IMR-90 (cell line): ENCODE results near the gene GLE1. TPM values are rescaled to one million over a fixed set of nuclear protein-coding genes. Genes with fewer than 3 reads are reported as not detected.

ENCODE experiments used
- ATAC-seq: fragments of 200-7000 bp; cut with Tn5 transposase; 2 replicates; pipeline ENCODE4 v1.9.1; 2020; ENCODE audit warnings: low read depth, mild to moderate bottlenecking, moderate library complexity
- BruUV-seq: library from RNA; stranded (reverse); fragments of 400-500 nt; replicated peaks from 2 replicates; lab custom pipeline; 2021; lab: Mats Ljungman, UMichigan
- CTCF ChIA-PET: fragments of 300-600 bp; formaldehyde crosslinking; extraction: SDS; loops from one replicate; lab custom pipeline; 2021; ENCODE audit warnings: antibody characterized with exemption; lab: Yijun Ruan, JAX
- POLR2A ChIA-PET: fragments of 300-600 bp; sonication (Branson Sonifier 250); formaldehyde crosslinking; loops from one replicate; lab custom pipeline; 2022; ENCODE audit warnings: antibody characterized with exemption; ENCODE audit not compliant: unreplicated experiment; lab: Charles Lee
- DNase-seq: peaks from one replicate; pipeline ENCODE4 v3.0.0; 2013
- H2AFZ ChIP-seq: replicated peaks from 2 replicates; pipeline ENCODE3; 2013; ENCODE audit warnings: low read length, mild to moderate bottlenecking; ENCODE audit not compliant: poor library complexity
- H2AK5ac ChIP-seq: 2 replicates; pipeline ENCODE4 v1.6.1; 2013; ENCODE audit warnings: low read depth, low read length, inconsistent platforms
- H2AK9ac ChIP-seq: replicated peaks from 2 replicates; pipeline ENCODE3; 2013; ENCODE audit warnings: mild to moderate bottlenecking, low read depth, low read length, moderate library complexity; ENCODE audit not compliant: poor library complexity
- H2BK120ac ChIP-seq: 2 replicates; pipeline ENCODE4 v1.6.1; 2013; ENCODE audit warnings: low read depth, low read length, inconsistent platforms
- H2BK15ac ChIP-seq: 3 replicates; pipeline ENCODE4 v1.6.1; 2013; ENCODE audit warnings: low read depth, low read length, inconsistent platforms
- H2BK20ac ChIP-seq: 2 replicates; pipeline ENCODE4 v1.6.1; 2013; ENCODE audit warnings: low read depth, mild to moderate bottlenecking, inconsistent platforms, low read length, moderate library complexity
- H2BK5ac ChIP-seq: 2 replicates; pipeline ENCODE4 v1.6.1; 2013; ENCODE audit warnings: mild to moderate bottlenecking, low read depth, low read length, inconsistent platforms; ENCODE audit not compliant: poor library complexity, severe bottlenecking
- H3K14ac ChIP-seq: replicated peaks from 2 replicates; pipeline ENCODE4 v1.6.1; 2013; ENCODE audit warnings: low read depth, low read length, inconsistent platforms
- H3K18ac ChIP-seq: 2 replicates; pipeline ENCODE4 v1.6.1; 2013; ENCODE audit warnings: low read depth, low read length, control low read depth
- H3K23ac ChIP-seq: 2 replicates; pipeline ENCODE4 v1.6.1; 2013; ENCODE audit warnings: low read depth, low read length, inconsistent platforms
- H3K27ac ChIP-seq: 2 replicates; pipeline ENCODE4 v1.5.1; 2013; ENCODE audit warnings: mild to moderate bottlenecking, control low read depth, low read length; ENCODE audit not compliant: insufficient read depth
- H3K27me3 ChIP-seq: 2 replicates; pipeline ENCODE4 v1.6.1; 2013; ENCODE audit warnings: low read length; ENCODE audit not compliant: control insufficient read depth, insufficient read depth
- H3K36me3 ChIP-seq: 2 replicates; pipeline ENCODE4 v1.6.1; 2013; ENCODE audit warnings: low read length, mixed read lengths; ENCODE audit not compliant: control insufficient read depth, insufficient read depth
- H3K4ac ChIP-seq: 2 replicates; pipeline ENCODE4 v1.6.1; 2013; ENCODE audit warnings: low read depth, low read length, inconsistent platforms
- H3K4me1 ChIP-seq: 2 replicates; pipeline ENCODE4 v1.6.1; 2013; ENCODE audit warnings: low read length, mixed read lengths; ENCODE audit not compliant: control insufficient read depth, insufficient read depth
- H3K4me2 ChIP-seq: 2 replicates; pipeline ENCODE4 v1.6.1; 2013; ENCODE audit warnings: low read depth, mild to moderate bottlenecking, control low read depth, low read length, moderate library complexity
- H3K4me3 ChIP-seq: 2 replicates; pipeline ENCODE4 v1.5.1; 2013; ENCODE audit warnings: low read depth, mild to moderate bottlenecking, control low read depth, low read length, moderate library complexity; ENCODE audit not compliant: insufficient read depth
- H3K56ac ChIP-seq: 2 replicates; pipeline ENCODE4 v1.6.1; 2013; ENCODE audit warnings: low read length, inconsistent platforms; ENCODE audit not compliant: insufficient read depth; ENCODE audit errors: extremely low read depth
- H3K79me1 ChIP-seq, 2 experiments: 2 replicates each; pipeline ENCODE4 v1.6.1; 2013; ENCODE audit warnings: low read length in 2 of 2, inconsistent platforms in 1 of 2, low read depth in 1 of 2
- H3K9ac ChIP-seq: 2 replicates; pipeline ENCODE4 v1.6.1; 2013; ENCODE audit warnings: low read depth, low read length, control low read depth
- H3K9me1 ChIP-seq: 2 replicates; pipeline ENCODE4 v1.6.1; 2013; ENCODE audit warnings: low read length, inconsistent platforms; ENCODE audit not compliant: insufficient read depth
- H3K9me3 ChIP-seq: 2 replicates; pipeline ENCODE4 v1.6.1; 2013; ENCODE audit warnings: low read length; ENCODE audit not compliant: control insufficient read depth, insufficient read depth
- H4K20me1 ChIP-seq: 2 replicates; pipeline ENCODE4 v1.6.1; 2013; ENCODE audit warnings: low read length, inconsistent platforms; ENCODE audit not compliant: insufficient read depth
- H4K5ac ChIP-seq: 2 replicates; pipeline ENCODE4 v1.6.1; 2013; ENCODE audit warnings: mild to moderate bottlenecking, low read depth, low read length, control low read depth
- H4K8ac ChIP-seq, 2 experiments: 2 replicates each; pipeline ENCODE4 v1.6.1; 2013; ENCODE audit warnings: low read depth in 2 of 2, low read length in 2 of 2, control low read depth in 1 of 2, inconsistent platforms in 1 of 2
- H4K91ac ChIP-seq: 2 replicates; pipeline ENCODE4 v1.6.1; 2013; ENCODE audit warnings: low read depth, low read length, inconsistent platforms; ENCODE audit not compliant: insufficient read depth
- CEBPB ChIP-seq: IDR thresholded peaks from 2 replicates; pipeline ENCODE4 v1.6.1; 2012; ENCODE audit warnings: low read depth, low read length, improper control_type of control experiment
- CHD1 ChIP-seq: IDR thresholded peaks from 2 replicates; pipeline ENCODE4 v1.6.1; 2012; ENCODE audit warnings: low read depth, low read length, improper control_type of control experiment
- FOS ChIP-seq: fragments of 150-350 bp; IDR thresholded peaks from 2 replicates; pipeline ENCODE4 v1.6.1; 2016; ENCODE audit warnings: low read depth, low read length
- MAFK ChIP-seq: IDR thresholded peaks from 2 replicates; pipeline ENCODE4 v1.6.1; 2012; ENCODE audit warnings: low read depth, low read length, improper control_type of control experiment
- MAZ ChIP-seq: IDR thresholded peaks from 2 replicates; pipeline ENCODE4 v1.6.1; 2012; ENCODE audit warnings: low read depth, mild to moderate bottlenecking, low read length, improper control_type of control experiment, moderate library complexity, borderline replicate concordance
- MXI1 ChIP-seq: IDR thresholded peaks from 2 replicates; pipeline ENCODE4 v1.6.1; 2012; ENCODE audit warnings: low read depth, mild to moderate bottlenecking, low read length, moderate library complexity, borderline replicate concordance
- NFE2L2 ChIP-seq: fragments of 150-350 bp; IDR thresholded peaks from 2 replicates; pipeline ENCODE4 v1.6.1; 2016; ENCODE audit warnings: low read depth, mild to moderate bottlenecking, low read length
- POLR2A ChIP-seq: IDR thresholded peaks from 2 replicates; pipeline ENCODE4 v1.6.1; 2012; ENCODE audit warnings: mild to moderate bottlenecking, low read depth, low read length
- RAD21 ChIP-seq: IDR thresholded peaks from 2 replicates; pipeline ENCODE4 v1.6.1; 2012; ENCODE audit warnings: low read length, improper control_type of control experiment
- RFX5 ChIP-seq: IDR thresholded peaks from 2 replicates; pipeline ENCODE4 v1.8.0; 2012; ENCODE audit warnings: low read depth, mild to moderate bottlenecking, low read length, moderate library complexity
- SMC3 ChIP-seq: fragments of 150-350 bp; IDR thresholded peaks from 2 replicates; pipeline ENCODE4 v1.6.1; 2016; ENCODE audit warnings: low read depth, mild to moderate bottlenecking, antibody characterized with exemption, low read length, moderate library complexity
- WGBS, 2 experiments: methylation state at CpG; one replicate each; pipeline versions ENCODE4 v1.1.5 to v1.1.7; 2013; ENCODE audit warnings: missing lambda C conversion rate in 2 of 2; ENCODE audit not compliant: insufficient read length in 1 of 2; ENCODE audit errors: extremely low coverage in 2 of 2; 5-methylcytosine and 5-hydroxymethylcytosine counted together
- dilution Hi-C: fragments of 300-500 bp; cut with HindIII; formaldehyde crosslinking; loops from one replicate; pipeline ENCODE4 v1.14.3; 2018; ENCODE audit warnings: low sequenced_read_pairs; ENCODE audit not compliant: unreplicated experiment
- in situ Hi-C: fragments of 300-500 bp; cut with MboI; formaldehyde crosslinking; loops from 3 replicates; pipeline ENCODE4 v1.14.3; 2019; ENCODE audit warnings: low sequenced_read_pairs, inconsistent platforms, mixed read lengths
- intact Hi-C: fragments of 100-400 bp; cut with micrococcal nuclease; formaldehyde crosslinking; loops from 2 replicates; pipeline ENCODE4 v1.10.0; 2022
- polyA plus RNA-seq, 3 experiments: library from polyadenylated mRNA; depleted of rRNA; stranded (reverse); fragments of >200 nt; gene quantifications; 2 replicates each; pipeline ENCODE4 v1.2.3, GENCODE V29; 2012; ENCODE audit warnings: low replicate concordance in 1 of 3
- total RNA-seq: library from RNA; depleted of rRNA; stranded (reverse); fragments of >200 nt; gene quantifications from 2 replicates; pipeline ENCODE4 v1.2.3, GENCODE V29; 2012
- TF ChIP-seq, protein P1 (sequence below): fragments of 150-350 bp; IDR thresholded peaks from 2 replicates; pipeline ENCODE4 v1.6.1; 2016; ENCODE audit warnings: low read depth, mild to moderate bottlenecking, low read length, moderate library complexity, borderline replicate concordance
- TF ChIP-seq, protein P2 (sequence below): conservative IDR thresholded peaks from 2 replicates; pipeline ENCODE4 v1.5.1; 2012; ENCODE audit warnings: mild to moderate bottlenecking, low read depth, low read length, improper control_type of control experiment

Gene GLE1
- total and polyA plus RNA-seq, 2 of the 4 experiments (the other 2 are of a cell fraction), result 14.3 to 39.4 TPM

DNA sequence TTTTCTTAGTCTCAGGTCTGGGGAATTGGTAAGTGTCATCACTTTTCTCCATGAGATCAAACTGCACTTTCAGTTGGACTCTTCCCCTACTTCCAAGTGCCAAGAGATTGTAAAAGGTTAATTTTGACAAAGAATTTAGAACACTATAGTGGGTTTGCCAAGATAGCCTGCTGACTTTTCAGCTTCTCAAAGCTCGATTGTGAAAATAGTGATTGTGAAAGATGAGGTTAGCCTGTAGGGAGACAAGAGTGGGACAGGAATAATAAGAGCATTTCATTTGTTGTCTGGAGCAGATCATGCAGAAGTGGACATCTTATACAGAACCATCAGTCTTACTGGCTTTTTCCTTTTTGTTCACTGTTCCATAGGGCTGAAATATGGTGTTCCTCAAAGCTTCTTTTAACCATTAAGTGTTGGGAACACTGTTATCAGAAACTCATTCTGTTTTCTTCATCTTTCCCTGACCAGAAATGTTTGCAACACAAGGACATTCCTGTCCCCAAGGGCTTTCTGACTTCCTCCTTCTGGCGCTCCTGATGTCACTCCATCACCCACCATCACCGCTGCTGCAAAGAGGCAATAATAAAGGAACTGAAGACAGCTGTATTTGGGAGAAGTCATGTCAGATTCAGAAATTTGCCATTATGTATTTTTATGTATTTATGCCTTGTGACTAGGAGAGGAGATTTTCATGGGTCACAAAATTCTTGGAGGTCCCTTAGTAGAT, 36.3 kb downstream of the GLE1 start:
- no peak overlapping the region for H2AK5ac ChIP-seq
- H3K23ac ChIP-seq, result no peak overlapping the region
- H3K27ac ChIP-seq, result no peak overlapping the region
- H3K4me2 ChIP-seq, result no peak overlapping the region
- no TSS peak for BruUV-seq
- no peak overlapping the region for H3K4me3 ChIP-seq
- H3K18ac ChIP-seq, result no peak overlapping the region
- H4K20me1 ChIP-seq, result no peaks in the 10 kb centered on the region
- no peak for ATAC-seq
- no peak overlapping the region for H2BK20ac ChIP-seq
- H3K9me1 ChIP-seq, result peaks cover 3% of the 10 kb centered on the region; the same call in 1 of the 2 replicates
- H3K36me3 ChIP-seq, result peaks cover 38% of the 10 kb centered on the region
- intact Hi-C loops, result no loop called here
- no peaks in the 10 kb centered on the region for H3K79me1 ChIP-seq
- H3K14ac ChIP-seq, result no peak overlapping the region
- ChIA-PET POLR2A (no interaction called here), CTCF (interaction anchor here (1.0 kb wide), 1 partner anchor 9 kb away, joined by 4 read pairs; no protein-coding TSS in a partner anchor)
- no peak overlapping the region for H4K8ac ChIP-seq
- H3K56ac ChIP-seq, result no peak overlapping the region
- no peak overlapping the region for H3K4ac ChIP-seq
- H3K4me1 ChIP-seq, result no peaks in the 10 kb centered on the region
- H2BK15ac ChIP-seq, result no peak overlapping the region
- H3K9me3 ChIP-seq, result no peaks in the 10 kb centered on the region
- H3K27me3 ChIP-seq, result no peaks in the 10 kb centered on the region
- H3K9ac ChIP-seq, result no peak overlapping the region
- TF ChIP-seq MAZ (no peak), SMC3 (no peak), CEBPB (no peak), RFX5 (no peak), POLR2A (no peak), MXI1 (no peak), FOS (no peak), RAD21 (no peak), CHD1 (no peak), MAFK (no peak), NFE2L2 (no peak)
- TF ChIP-seq, protein P1, sequence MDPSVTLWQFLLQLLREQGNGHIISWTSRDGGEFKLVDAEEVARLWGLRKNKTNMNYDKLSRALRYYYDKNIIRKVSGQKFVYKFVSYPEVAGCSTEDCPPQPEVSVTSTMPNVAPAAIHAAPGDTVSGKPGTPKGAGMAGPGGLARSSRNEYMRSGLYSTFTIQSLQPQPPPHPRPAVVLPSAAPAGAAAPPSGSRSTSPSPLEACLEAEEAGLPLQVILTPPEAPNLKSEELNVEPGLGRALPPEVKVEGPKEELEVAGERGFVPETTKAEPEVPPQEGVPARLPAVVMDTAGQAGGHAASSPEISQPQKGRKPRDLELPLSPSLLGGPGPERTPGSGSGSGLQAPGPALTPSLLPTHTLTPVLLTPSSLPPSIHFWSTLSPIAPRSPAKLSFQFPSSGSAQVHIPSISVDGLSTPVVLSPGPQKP, result no peak
- TF ChIP-seq, protein P2, sequence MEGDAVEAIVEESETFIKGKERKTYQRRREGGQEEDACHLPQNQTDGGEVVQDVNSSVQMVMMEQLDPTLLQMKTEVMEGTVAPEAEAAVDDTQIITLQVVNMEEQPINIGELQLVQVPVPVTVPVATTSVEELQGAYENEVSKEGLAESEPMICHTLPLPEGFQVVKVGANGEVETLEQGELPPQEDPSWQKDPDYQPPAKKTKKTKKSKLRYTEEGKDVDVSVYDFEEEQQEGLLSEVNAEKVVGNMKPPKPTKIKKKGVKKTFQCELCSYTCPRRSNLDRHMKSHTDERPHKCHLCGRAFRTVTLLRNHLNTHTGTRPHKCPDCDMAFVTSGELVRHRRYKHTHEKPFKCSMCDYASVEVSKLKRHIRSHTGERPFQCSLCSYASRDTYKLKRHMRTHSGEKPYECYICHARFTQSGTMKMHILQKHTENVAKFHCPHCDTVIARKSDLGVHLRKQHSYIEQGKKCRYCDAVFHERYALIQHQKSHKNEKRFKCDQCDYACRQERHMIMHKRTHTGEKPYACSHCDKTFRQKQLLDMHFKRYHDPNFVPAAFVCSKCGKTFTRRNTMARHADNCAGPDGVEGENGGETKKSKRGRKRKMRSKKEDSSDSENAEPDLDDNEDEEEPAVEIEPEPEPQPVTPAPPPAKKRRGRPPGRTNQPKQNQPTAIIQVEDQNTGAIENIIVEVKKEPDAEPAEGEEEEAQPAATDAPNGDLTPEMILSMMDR, result no peak
- no peak overlapping the region for H2BK5ac ChIP-seq
- H4K91ac ChIP-seq, result no peak overlapping the region
- WGBS, 2 experiments, result no CpG with 5 or more reads among the region's 3 CpGs
- no peak overlapping the region for H4K5ac ChIP-seq
- dilution Hi-C loops, result no loop called here
- in situ Hi-C loops, result no loop called here
- H2BK120ac ChIP-seq, result no peak overlapping the region
- no peak for DNase-seq
- no peak overlapping the region for H2AK9ac ChIP-seq
- H2AFZ ChIP-seq, result no peak overlapping the region
